A549 treated with Hydrocortisone at 1 μM for 4 hours (cell line): Measurements from ENCODE around the gene SULT1E1. TPM values are rescaled to one million over a fixed set of nuclear protein-coding genes. Genes with fewer than 3 reads are reported as not detected.

Source experiments
- total RNA-seq: library from RNA; stranded (reverse); fragments of 200-300 nt; extraction: Qiagen RNA extraction; gene quantifications from 5 replicates; pipeline ENCODE4 v1.2.3, GENCODE V29; 2022

SULT1E1 gene
- total RNA-seq: not detected in 5 replicates

GRCh38 chr4:69860052-69860451 lies at the start of gene SULT1E1:
SULT1E1 (minus strand) TSS chr4:69860145; CDS start chr4:69857644, 2,501 bp downstream.

Other genes with a start within 250 kb of the SULT1E1 start
- gene UGT2A2, start 220.5 kb downstream of the SULT1E1 start, total RNA-seq: not detected in 5 replicates
- not detected in 5 replicates for gene UGT2A1, start 206.9 kb downstream of the SULT1E1 start, total RNA-seq
- 0.02 TPM in 5 replicates for gene SULT1B1, start 99.5 kb downstream of the SULT1E1 start, total RNA-seq
- gene CSN1S1, start 70.9 kb upstream of the SULT1E1 start, total RNA-seq: not detected in 5 replicates
- not detected in 5 replicates for gene CSN2, start 105.6 kb upstream of the SULT1E1 start, total RNA-seq
- gene STATH, start 135.8 kb upstream of the SULT1E1 start, total RNA-seq: not detected in 5 replicates
- not detected in 5 replicates for gene HTN3, start 168.3 kb upstream of the SULT1E1 start, total RNA-seq
- not detected in 5 replicates for gene HTN1, start 190.3 kb upstream of the SULT1E1 start, total RNA-seq